C4-2B (cell line): ENCODE measurements around the gene GMPR.

ENCODE experiments used
- ZFX ChIP-seq: fragments of 450-650 bp; IDR thresholded peaks from 2 replicates; pipeline ENCODE4 v1.6.1; 2017
- TF ChIP-seq, protein P1 (sequence below): fragments of 450-650 bp; conservative IDR thresholded peaks from 2 replicates; pipeline ENCODE4 v1.5.1; 2017; ENCODE audit warnings: mild to moderate bottlenecking

DNA sequence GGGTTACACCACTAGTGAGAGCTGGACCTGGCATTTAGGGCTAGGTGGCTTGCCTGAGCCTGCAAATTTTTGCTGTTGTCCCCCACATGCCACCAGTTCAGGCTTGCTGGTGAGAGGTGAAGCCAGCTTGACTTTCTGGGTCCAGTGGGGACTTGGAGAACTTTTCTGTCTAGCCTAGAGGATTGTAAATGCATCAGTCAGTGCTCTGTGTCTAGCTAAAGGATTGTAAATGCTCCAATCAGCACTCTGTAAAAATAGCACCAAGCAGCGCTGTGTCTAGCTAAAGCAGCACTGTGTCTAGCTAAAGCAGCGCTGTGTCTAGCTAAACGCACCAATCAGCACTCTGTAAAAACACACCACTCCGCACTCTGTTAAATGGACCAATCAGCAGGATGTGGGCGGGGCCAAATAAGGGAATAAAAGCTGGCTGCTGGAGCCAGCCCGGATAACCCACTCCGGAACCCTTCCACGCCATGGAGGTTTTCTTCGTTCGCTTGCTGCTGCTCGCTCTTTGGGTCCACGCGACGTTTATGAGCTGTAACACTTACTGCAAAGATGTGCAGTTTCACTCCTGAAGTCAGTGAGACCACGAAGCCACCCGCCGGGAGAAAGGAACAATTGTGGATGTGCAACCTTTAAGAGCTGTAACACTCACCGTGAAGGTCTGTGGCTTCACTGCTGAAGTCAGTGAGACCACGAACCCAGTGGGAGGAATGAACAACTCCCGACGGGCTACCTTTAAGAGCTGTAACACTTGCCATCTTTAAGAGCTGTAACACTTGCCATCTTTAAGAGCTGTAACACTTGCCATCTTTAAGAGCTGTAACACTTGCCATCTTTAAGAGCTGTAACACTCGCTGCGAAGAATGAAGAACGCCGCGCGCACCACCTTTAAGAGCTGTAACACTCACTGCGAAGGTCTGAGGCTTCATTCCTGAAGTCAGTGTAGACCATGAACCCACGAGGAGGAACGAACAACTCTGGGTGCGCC lies 27.3 kb downstream of the GMPR start:
- TF ChIP-seq, protein P1, sequence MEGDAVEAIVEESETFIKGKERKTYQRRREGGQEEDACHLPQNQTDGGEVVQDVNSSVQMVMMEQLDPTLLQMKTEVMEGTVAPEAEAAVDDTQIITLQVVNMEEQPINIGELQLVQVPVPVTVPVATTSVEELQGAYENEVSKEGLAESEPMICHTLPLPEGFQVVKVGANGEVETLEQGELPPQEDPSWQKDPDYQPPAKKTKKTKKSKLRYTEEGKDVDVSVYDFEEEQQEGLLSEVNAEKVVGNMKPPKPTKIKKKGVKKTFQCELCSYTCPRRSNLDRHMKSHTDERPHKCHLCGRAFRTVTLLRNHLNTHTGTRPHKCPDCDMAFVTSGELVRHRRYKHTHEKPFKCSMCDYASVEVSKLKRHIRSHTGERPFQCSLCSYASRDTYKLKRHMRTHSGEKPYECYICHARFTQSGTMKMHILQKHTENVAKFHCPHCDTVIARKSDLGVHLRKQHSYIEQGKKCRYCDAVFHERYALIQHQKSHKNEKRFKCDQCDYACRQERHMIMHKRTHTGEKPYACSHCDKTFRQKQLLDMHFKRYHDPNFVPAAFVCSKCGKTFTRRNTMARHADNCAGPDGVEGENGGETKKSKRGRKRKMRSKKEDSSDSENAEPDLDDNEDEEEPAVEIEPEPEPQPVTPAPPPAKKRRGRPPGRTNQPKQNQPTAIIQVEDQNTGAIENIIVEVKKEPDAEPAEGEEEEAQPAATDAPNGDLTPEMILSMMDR, result no peak
- TF ChIP-seq ZFX, result no peak
